NT2/D1 (cell line): ENCODE data around the gene DRD3.

Experiments used
- SUZ12 ChIP-seq: IDR thresholded peaks from 2 replicates; pipeline ENCODE4 v1.6.1; 2011; ENCODE audit not compliant: insufficient read length, insufficient read depth; ENCODE audit errors: extremely low read depth
- YY1 ChIP-seq: IDR thresholded peaks from 2 replicates; pipeline ENCODE4 v1.6.1; 2011; ENCODE audit not compliant: insufficient read length, insufficient read depth

GRCh38 chr3:114081037-114081436, 97.8 kb downstream of the DRD3 start:
- TF ChIP-seq YY1 (no peak), SUZ12 (no peak)
